GM12892 (cell line): ENCODE results near the gene PIGU.

Experiments
- POLR2A ChIP-seq: IDR thresholded peaks from 2 replicates; pipeline ENCODE4 v1.6.1; 2011; ENCODE audit warnings: low read depth, low read length, control low read depth
- POLR2AphosphoS5 ChIP-seq: IDR thresholded peaks from 2 replicates; pipeline ENCODE4 v1.6.1; 2011; ENCODE audit warnings: low read depth, low read length, control low read depth

DNA sequence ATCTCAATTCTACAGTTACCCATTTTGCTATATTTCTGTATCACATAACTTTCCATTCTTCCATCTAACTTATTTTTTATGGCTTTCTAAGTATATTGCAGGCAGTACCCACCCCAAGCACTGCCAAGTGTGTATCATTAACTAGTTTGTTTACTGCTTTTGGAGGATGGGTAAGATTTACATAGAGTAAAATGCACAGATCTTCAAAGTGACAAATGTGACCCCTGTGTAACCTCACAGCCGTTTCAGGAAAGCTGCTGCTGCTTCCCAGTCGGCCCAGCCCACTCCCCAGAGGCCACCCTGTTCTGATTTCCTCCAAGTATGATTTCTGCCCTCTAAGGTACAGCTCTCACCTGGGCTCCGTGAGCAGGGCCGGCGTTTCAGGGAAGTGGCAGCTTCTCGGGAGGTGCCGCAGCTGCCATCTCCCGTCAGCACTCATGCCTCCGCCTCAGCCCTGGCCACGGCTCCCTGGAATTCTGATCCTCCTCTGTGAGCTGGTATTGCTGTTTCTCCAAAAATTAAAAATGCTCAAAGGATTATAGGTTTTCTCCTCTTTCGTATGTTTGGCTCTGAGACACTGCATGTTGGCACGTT, 133.3 kb downstream of the PIGU start:
- TF ChIP-seq POLR2A (no peak), POLR2AphosphoS5 (no peak)
